NCI-H1092 (cell line): ENCODE results near the gene ZSCAN30.

Experiments
- DNase-seq: peaks from one replicate; lab custom pipeline; 2025; lab: John Stamatoyannopoulos, UW

ZSCAN30 gene

GRCh38 chr18:35290094-35290735 lies at the start of gene ZSCAN30:
TSS of gene ZSCAN30 (minus strand) at chr18:35290229. CDS start at chr18:35264352, 25,877 bp downstream.
- DNase-seq = peak; percentile 96

DNA sequence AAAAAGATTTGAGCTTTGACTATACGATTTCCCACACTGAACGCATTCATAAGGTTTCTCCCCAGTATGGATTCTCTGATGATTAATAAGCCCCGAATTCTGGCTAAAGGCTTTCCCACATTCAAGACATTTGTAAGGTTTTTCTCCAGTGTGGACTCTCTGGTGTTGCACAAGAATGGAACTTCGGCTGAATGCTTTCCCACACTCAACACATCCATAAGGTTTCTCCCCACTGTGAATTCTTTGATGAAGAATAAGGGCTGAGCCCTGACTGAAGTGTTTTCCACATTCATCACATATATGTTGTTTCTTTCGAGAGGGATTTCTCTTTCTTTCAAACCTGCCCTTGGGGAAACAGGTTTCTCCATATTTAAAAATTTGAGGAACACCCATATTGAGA lies 47.3 kb upstream of the ZSCAN30 start:
- DNase-seq = no peak

- DNase-seq = no peak
Observed at GRCh38 chr18:35335866-35336265, 45.8 kb upstream of the ZSCAN30 start.

DNA sequence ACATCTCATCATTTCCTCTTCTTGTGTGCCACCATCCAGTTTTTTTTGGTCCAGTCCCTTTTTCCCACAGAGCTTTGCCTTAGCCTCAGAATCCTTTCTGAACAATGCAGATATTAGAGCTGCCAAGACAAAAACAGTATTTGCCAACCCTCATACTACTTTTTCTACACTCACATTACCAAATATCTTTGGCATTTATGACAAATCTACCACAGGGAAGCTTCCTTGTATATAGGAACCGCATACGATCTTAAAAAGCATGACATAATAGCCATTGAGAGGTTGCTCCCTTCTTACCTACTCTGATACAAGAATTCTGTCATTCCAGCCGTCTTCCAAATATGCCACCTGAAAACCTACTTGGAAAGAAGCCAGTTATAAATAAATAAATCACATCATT lies 44.8 kb upstream of the ZSCAN30 start:
- no peak for DNase-seq

- DNase-seq = no peak
Observed at GRCh38 chr18:35334212-35334611, 44.2 kb upstream of the ZSCAN30 start.

- no peak for DNase-seq
Observed at GRCh38 chr18:35331367-35332087, 41.5 kb upstream of the ZSCAN30 start.

DNA sequence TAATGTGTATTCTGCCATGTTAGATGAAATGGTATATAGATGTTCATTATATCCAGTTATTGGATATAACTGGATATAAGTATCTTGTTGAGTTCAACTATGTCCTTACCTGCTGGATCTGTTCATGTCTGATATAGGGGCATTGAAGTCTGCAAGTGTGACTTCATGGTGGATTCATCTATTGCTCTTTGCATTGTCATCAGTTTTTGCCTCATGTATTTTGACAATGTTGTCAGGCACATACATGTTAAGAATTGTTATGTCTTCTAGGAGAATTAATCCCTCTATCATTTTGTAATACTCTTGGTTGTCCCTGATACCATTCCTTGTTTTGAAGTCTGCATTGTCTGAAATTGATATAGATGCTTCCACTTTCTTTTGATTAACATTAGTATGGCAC lies 38.8 kb upstream of the ZSCAN30 start:
- no peak for DNase-seq

GRCh38 chr18:35326695-35327387 lies 36.8 kb upstream of the ZSCAN30 start:
- DNase-seq = no peak

GRCh38 chr18:35324926-35325655 lies 35.1 kb upstream of the ZSCAN30 start:
- no peak for DNase-seq

- no peak for DNase-seq
Observed at GRCh38 chr18:35322486-35323458, 32.7 kb upstream of the ZSCAN30 start.

- DNase-seq = no peak
Observed at GRCh38 chr18:35311496-35311895, 21.5 kb upstream of the ZSCAN30 start.

DNA sequence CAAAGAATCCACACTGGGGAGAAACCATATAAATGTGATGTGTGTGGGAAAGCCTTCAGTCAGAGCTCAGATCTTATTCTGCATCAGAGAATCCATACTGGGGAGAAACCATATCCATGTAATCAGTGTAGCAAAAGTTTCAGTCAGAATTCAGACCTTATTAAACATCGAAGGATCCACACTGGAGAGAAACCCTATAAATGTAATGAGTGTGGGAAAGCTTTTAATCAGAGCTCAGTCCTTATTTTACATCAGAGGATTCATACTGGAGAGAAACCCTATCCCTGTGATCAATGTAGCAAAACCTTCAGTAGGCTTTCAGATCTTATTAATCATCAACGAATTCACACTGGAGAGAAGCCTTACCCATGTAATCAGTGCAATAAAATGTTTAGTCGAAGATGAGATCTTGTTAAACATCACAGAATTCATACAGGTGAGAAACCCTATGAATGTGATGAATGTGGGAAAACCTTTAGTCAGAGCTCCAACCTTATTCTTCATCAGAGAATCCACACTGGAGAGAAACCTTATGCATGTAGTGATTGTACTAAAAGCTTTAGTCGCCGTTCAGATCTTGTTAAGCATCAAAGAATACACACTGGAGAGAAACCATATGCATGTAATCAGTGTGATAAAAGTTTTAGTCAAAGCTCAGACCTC lies 16.7 kb upstream of the ZSCAN30 start:
- no peak for DNase-seq

DNA sequence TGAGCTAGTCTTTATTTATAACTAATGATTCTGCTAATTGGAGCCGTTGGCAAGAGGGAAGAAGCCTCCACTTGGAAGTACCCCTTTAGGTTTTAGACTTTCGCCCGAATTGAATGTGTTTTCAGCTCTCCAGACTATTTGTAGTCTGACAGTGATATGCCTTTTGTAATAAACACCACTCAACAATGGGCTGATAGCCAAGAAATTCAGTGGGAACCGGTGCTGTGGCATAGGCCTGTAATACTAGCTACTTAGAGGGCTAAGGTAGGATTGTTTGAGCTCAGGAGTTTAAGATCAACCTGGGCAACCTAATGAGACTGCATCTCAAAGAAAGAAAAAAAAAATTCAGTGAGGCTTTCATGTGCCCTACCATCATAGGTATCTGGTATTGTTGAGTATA lies 13.6 kb upstream of the ZSCAN30 start:
- DNase-seq = no peak

DNA sequence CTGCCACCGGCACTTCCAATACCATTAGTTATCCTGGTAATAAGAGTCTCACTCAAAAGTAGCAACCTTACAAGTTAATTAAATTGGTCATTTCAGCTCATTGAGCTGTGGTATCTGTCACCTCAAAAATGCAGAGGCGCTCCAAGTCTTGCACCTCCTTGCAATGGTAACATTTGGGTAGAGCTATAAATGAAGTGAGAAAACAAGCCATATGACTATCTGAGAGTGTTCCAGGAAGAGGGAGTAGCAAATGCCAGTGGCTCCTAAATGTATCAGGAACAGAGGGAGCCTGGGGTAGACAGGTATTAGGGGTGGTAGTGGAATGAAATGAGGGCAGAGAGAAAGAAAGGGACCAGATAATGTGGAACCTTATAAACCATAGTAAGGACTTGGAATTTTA lies 6.0 kb upstream of the ZSCAN30 start:
- no peak for DNase-seq

GRCh38 chr18:35291166-35291565 lies 1.1 kb upstream of the ZSCAN30 start:
- DNase-seq = no peak

DNA sequence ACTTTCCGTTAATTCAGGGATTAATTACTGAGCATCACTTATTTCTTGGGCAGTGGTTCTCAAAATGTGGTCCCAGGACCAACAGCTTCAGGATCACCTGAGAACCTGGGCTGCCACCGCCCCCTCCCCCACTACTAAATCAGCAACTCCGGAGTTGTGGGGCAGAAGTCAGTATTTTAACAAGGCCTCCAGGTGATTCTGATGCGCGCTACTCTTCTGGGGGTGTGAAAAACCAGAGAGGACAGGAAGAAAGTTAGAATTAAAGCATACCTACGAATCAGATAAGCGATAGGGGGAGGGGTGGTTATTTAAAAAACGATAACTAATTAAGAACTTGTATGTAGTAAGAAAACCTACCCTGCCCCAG lies 319 bp downstream of the ZSCAN30 start:
- no peak for DNase-seq

DNA sequence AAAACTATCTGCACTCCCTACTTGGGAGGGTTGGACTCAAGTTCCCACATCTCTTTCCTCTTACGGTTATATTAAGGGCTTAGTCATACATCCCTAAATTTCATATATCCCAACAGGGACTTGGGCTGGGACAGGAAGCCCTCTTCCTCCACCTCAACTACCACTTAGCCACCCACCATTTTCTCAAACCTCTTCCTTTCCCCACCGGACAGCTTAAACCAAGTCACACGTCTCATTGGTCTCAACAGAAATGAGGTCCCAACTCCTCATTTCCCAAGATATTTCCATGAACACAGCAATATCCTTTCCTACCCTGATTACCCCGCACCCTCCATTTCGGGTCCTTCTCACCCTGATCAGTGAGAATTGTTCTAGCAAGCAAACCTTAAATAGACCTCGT lies 736 bp downstream of the ZSCAN30 start:
- no peak for DNase-seq

- DNase-seq = no peak
Observed at GRCh38 chr18:35284841-35285240, 5.2 kb downstream of the ZSCAN30 start.

- DNase-seq = no peak
Observed at GRCh38 chr18:35283923-35284794, 5.9 kb downstream of the ZSCAN30 start.

DNA sequence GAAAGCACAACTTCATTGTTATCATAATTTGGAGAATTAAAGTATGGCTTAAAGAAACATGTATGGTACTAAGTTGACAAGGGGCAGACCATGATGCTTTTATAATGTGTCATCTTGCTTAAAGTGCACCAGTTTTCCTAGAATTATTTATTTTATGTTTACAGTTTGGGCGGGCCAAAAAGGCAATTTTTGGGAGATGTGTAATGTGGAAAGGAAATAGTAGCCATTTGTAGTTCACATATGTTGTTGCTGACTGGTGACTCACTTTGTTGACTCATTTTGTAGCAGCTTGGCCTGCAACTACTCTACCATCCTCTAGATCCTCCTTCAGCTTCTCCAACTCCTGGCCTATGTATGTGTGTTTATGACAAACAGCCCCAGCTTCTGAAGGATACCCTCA lies 7.7 kb downstream of the ZSCAN30 start:
- DNase-seq = no peak
